AG04450 (cell line): ENCODE results near the gene KLF3. TPM values are rescaled to one million over a fixed set of nuclear protein-coding genes. Genes with fewer than 3 reads are reported as not detected.

Source experiments
- CTCF ChIA-PET: fragments of 300-600, 350-600 bp; formaldehyde crosslinking; extraction: SDS; loops from one replicate; lab custom pipeline; 2022; ENCODE audit warnings: antibody characterized with exemption, inconsistent platforms; lab: Charles Lee
- POLR2A ChIA-PET: fragments of 350-600 bp; formaldehyde crosslinking; extraction: SDS; loops from one replicate; lab custom pipeline; 2021; ENCODE audit warnings: antibody characterized with exemption, inconsistent platforms; lab: Yijun Ruan, JAX
- DNase-seq: peaks from one replicate; pipeline ENCODE4 v3.0.0-alpha.2; 2011; ENCODE audit warnings: low read depth, low spot score
- H3K27ac ChIP-seq: one replicate; pipeline ENCODE4 v1.5.1; 2012; ENCODE audit warnings: low read depth, low read length, control low read depth
- H3K27me3 ChIP-seq: one replicate; pipeline ENCODE4 v1.6.0; 2012; ENCODE audit warnings: low read length; ENCODE audit not compliant: control insufficient read depth, insufficient read depth
- H3K4me3 ChIP-seq: 2 replicates; pipeline ENCODE4 v1.5.1; 2011; ENCODE audit warnings: mild to moderate bottlenecking, low read depth, low read length, control low read depth
- H3K9me3 ChIP-seq: 2 replicates; pipeline ENCODE4 v1.5.1; 2012; ENCODE audit warnings: low read length; ENCODE audit not compliant: control insufficient read depth, insufficient read depth
- CTCF ChIP-seq: IDR thresholded peaks from 2 replicates; pipeline ENCODE4 v1.5.1; 2011; ENCODE audit warnings: low read depth, low read length, control low read depth, inconsistent platforms
- polyA plus RNA-seq: library from polyadenylated mRNA; depleted of rRNA; stranded (reverse); fragments of >200 nt; gene quantifications from 2 replicates; pipeline ENCODE4 v1.2.3, GENCODE V29; 2011

The KLF3 gene
- polyA plus RNA-seq, 1 experiment: 24.3 TPM

- no peak for DNase-seq
- Histone ChIP-seq H3K4me3 (no peak overlapping the region), H3K27ac (no peak overlapping the region), H3K9me3 (no peaks in the 10 kb centered on the region; the same call in 1 of the 2 replicates), H3K27me3 (no peaks in the 10 kb centered on the region)
- ChIA-PET POLR2A (no interaction called here), CTCF (interaction anchor here (0.6 to 2.0 kb wide), 7 partner anchors 14 to 623 kb away, joined by 3 to 17 read pairs (median 6); no protein-coding TSS in a partner anchor)
- TF ChIP-seq CTCF: no peak
Observed at GRCh38 chr4:38669208-38669607, 5.2 kb downstream of the KLF3 start.

GRCh38 chr4:38670109-38670901 lies 6.3 kb downstream of the KLF3 start:
- POLR2A ChIA-PET: no interaction called here

GRCh38 chr4:38670939-38671591 lies 7.1 kb downstream of the KLF3 start:
- no peak for DNase-seq
- no peaks in the 10 kb centered on the region for H3K9me3 ChIP-seq
- ChIA-PET POLR2A (no interaction called here), CTCF (interaction anchor here (1.2 to 2.0 kb wide), 3 partner anchors 352 to 491 kb away, joined by 5 to 9 read pairs (median 6); no protein-coding TSS in a partner anchor)
- no peak for TF ChIP-seq CTCF
- H3K27ac ChIP-seq: no peak overlapping the region
- H3K27me3 ChIP-seq: no peaks in the 10 kb centered on the region
- H3K4me3 ChIP-seq: no peak overlapping the region

More at GRCh38 chr4:38670109-38670901, 6.3 kb downstream of the KLF3 start:
- Histone ChIP-seq H3K27me3 (no peaks in the 10 kb centered on the region), H3K4me3 (no peak overlapping the region), H3K9me3 (no peaks in the 10 kb centered on the region), H3K27ac (no peak overlapping the region)
- no peak for DNase-seq
- TF ChIP-seq CTCF: no peak
- CTCF ChIA-PET: interaction anchor here (1.4 to 2.0 kb wide), 2 partner anchors 351 to 491 kb away, joined by 6 to 9 read pairs; no protein-coding TSS in a partner anchor

- Histone ChIP-seq H3K4me3 (no peak overlapping the region), H3K9me3 (no peaks in the 10 kb centered on the region), H3K27ac (no peak overlapping the region), H3K27me3 (no peaks in the 10 kb centered on the region)
- DNase-seq: no peak
- ChIA-PET POLR2A (no interaction called here), CTCF (interaction anchor here (1.0 to 1.2 kb wide), 2 partner anchors 60 to 352 kb away, joined by 3 to 5 read pairs; no protein-coding TSS in a partner anchor)
- TF ChIP-seq CTCF: no peak
Observed at GRCh38 chr4:38671592-38671940, 7.6 kb downstream of the KLF3 start.

DNA sequence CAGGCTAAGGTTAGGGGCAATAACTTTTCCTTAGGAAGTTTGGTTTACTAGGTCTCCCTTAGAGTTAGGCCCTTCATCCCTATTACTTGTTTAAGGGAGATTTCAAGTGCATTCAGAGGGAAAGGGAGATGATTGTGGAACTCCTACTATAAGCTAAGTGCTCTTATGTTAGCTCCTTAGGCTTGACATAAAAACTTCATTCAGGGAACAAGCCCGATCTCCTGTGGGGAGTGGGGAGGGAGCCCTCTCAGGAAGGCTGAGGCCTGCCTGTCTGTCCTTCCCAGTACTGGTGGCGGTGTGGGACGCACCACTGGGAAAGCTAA lies 8.0 kb downstream of the KLF3 start:
- no peaks in the 10 kb centered on the region for H3K27me3 ChIP-seq
- POLR2A ChIA-PET: interaction anchor here (0.7 kb wide), 1 partner anchor 511 kb away, joined by 3 read pairs; no protein-coding TSS in a partner anchor
- DNase-seq: no peak
- CTCF ChIA-PET: interaction anchor here (1.0 to 1.2 kb wide), 3 partner anchors 59 to 610 kb away, joined by 3 to 6 read pairs (median 5); no protein-coding TSS in a partner anchor
- H3K4me3 ChIP-seq: no peak overlapping the region
- H3K27ac ChIP-seq: peak overlapping the region; percentile 57
- no peak for TF ChIP-seq CTCF
- H3K9me3 ChIP-seq: no peaks in the 10 kb centered on the region
